Endothelial cell of umbilical vein (primary cell): ENCODE results near the gene ENTREP1.

Source experiments
- CTCF ChIP-seq, 2 donors: IDR thresholded peaks; 1 replicate in 1 of 2; 2 replicates in 1 of 2; pipeline ENCODE4 v1.5.1; 2011; ENCODE audit warnings: low read length in 2 of 2, mild to moderate bottlenecking in 2 of 2, moderate library complexity in 2 of 2, control low read depth in 1 of 2, inconsistent platforms in 1 of 2, low read depth in 1 of 2; ENCODE audit not compliant: insufficient read depth in 1 of 2; ENCODE audit errors: extremely low read depth in 1 of 2
- EZH2 ChIP-seq: IDR thresholded peaks from 2 replicates; pipeline ENCODE4 v1.6.1; 2012; ENCODE audit warnings: borderline replicate concordance, low read depth, mild to moderate bottlenecking, moderate library complexity, low read length, inconsistent platforms; ENCODE audit not compliant: severe bottlenecking
- FOS ChIP-seq: IDR thresholded peaks from 2 replicates; pipeline ENCODE4 v1.6.1; 2011; ENCODE audit warnings: mild to moderate bottlenecking, low read length, moderate library complexity, borderline replicate concordance; ENCODE audit not compliant: insufficient read depth
- GATA2 ChIP-seq: IDR thresholded peaks from 2 replicates; pipeline ENCODE4 v1.7.0; 2011; ENCODE audit warnings: low read depth, mild to moderate bottlenecking, moderate library complexity, mixed read lengths, low read length; ENCODE audit not compliant: insufficient read length, insufficient read depth
- MAX ChIP-seq: IDR thresholded peaks from 2 replicates; pipeline ENCODE4 v1.6.1; 2011; ENCODE audit not compliant: insufficient read depth, insufficient read length
- POLR2A ChIP-seq: IDR thresholded peaks from 2 replicates; pipeline ENCODE4 v1.6.1; 2012; ENCODE audit warnings: low read depth, mild to moderate bottlenecking, control low read depth, low read length
- POLR2AphosphoS5 ChIP-seq: IDR thresholded peaks from 2 replicates; pipeline ENCODE4 v1.6.1; 2012; ENCODE audit warnings: low read depth, mild to moderate bottlenecking, control low read depth, low read length, moderate library complexity; ENCODE audit not compliant: insufficient read depth

DNA sequence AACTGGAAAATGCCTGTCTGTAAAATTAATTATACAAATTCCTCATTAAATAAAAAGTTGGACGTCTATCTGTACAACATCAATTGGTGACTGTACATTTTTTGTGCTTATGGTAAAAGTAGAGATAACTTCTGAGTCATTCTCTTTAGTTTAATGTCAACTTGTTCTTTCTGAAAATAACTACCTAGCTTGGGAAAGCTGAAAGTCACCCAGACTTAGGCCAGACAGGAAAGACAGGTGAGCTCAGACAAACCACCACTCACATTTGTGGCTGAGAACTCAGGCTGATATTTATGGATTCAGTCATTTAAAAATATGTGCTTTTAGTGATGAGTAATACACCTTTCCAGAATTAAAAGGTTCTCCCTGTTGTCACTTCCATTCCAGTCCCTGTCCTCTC, 31.9 kb upstream of the ENTREP1 start:
- no peak for TF ChIP-seq EZH2
- TF ChIP-seq CTCF (IDR thresholded peaks at IDR 0.05; ENCODE audit: extremely low read depth in 1 of 2, insufficient read depth in 1 of 2, low read depth in 1 of 2, low read length in 2 of 2) = no peak
- no peak for TF ChIP-seq POLR2A
- TF ChIP-seq POLR2AphosphoS5 = no peak
- TF ChIP-seq GATA2 = no peak
- no peak for TF ChIP-seq FOS
- TF ChIP-seq MAX = no peak
